Measurements from ENCODE around the gene TMEM89. TPM values are rescaled to one million over a fixed set of nuclear protein-coding genes. Genes with fewer than 3 reads are reported as not detected.
A peak's percentile ranks its signal among the peaks of the same experiment; 100 is the strongest.

Gene TMEM89
- total and polyA plus RNA-seq, 2 of the 13 experiments (the other 11 are each of a cell fraction or from before 2014, with no cell fraction given), result 0.31 to 0.59 TPM

GRCh38 chr3:48635222-48636021 lies 13.9 kb upstream of the TMEM89 start, which contains the start of gene SLC26A6 (continued):
- TF ChIP-seq HIC2 (CRISPR knock-in tag; IDR thresholded peaks at IDR 0.05; ENCODE audit: low read depth) (peak; percentile 71), KMT2A (CRISPR knock-in tag; IDR thresholded peaks at IDR 0.05) (peak; percentile 73; the same call in 1 of the 2 replicates), GZF1 (CRISPR knock-in tag; IDR thresholded peaks at IDR 0.05) (peak; percentile 56; the same call in 1 of the 2 replicates), ZNF720 (CRISPR knock-in tag; IDR thresholded peaks at IDR 0.05) (no peak), AHR (CRISPR knock-in tag; IDR thresholded peaks at IDR 0.05) (no peak), ZBTB8A (CRISPR knock-in tag; IDR thresholded peaks at IDR 0.05; ENCODE audit: borderline replicate concordance, low read depth) (no peak; the same call in 1 of the 2 replicates), MLX (CRISPR knock-in tag; IDR thresholded peaks at IDR 0.05) (no peak), ZNF501 (CRISPR knock-in tag; IDR thresholded peaks at IDR 0.05) (peak; percentile 84), HNRNPK (IDR thresholded peaks at IDR 0.05; ENCODE audit: low read depth, low read length, poor library complexity, severe bottlenecking) (peak; percentile 86), ZNF432 (CRISPR knock-in tag; IDR thresholded peaks at IDR 0.05; ENCODE audit: borderline replicate concordance) (no peak), ESRRA (CRISPR knock-in tag; IDR thresholded peaks at IDR 0.05; ENCODE audit: low read depth) (no peak), ZNF639 (CRISPR knock-in tag; conservative IDR thresholded peaks at IDR 0.05) (no peak), MAX (IDR thresholded peaks at IDR 0.05) (peak; percentile 70)
- TF ChIP-seq, protein P1, sequence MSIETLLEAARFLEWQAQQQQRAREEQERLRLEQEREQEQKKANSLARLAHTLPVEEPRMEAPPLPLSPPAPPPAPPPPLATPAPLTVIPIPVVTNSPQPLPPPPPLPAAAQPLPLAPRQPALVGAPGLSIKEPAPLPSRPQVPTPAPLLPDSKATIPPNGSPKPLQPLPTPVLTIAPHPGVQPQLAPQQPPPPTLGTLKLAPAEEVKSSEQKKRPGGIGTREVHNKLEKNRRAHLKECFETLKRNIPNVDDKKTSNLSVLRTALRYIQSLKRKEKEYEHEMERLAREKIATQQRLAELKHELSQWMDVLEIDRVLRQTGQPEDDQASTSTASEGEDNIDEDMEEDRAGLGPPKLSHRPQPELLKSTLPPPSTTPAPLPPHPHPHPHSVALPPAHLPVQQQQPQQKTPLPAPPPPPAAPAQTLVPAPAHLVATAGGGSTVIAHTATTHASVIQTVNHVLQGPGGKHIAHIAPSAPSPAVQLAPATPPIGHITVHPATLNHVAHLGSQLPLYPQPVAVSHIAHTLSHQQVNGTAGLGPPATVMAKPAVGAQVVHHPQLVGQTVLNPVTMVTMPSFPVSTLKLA (IDR thresholded peaks at IDR 0.05), result no peak
- TF ChIP-seq, protein P2, sequence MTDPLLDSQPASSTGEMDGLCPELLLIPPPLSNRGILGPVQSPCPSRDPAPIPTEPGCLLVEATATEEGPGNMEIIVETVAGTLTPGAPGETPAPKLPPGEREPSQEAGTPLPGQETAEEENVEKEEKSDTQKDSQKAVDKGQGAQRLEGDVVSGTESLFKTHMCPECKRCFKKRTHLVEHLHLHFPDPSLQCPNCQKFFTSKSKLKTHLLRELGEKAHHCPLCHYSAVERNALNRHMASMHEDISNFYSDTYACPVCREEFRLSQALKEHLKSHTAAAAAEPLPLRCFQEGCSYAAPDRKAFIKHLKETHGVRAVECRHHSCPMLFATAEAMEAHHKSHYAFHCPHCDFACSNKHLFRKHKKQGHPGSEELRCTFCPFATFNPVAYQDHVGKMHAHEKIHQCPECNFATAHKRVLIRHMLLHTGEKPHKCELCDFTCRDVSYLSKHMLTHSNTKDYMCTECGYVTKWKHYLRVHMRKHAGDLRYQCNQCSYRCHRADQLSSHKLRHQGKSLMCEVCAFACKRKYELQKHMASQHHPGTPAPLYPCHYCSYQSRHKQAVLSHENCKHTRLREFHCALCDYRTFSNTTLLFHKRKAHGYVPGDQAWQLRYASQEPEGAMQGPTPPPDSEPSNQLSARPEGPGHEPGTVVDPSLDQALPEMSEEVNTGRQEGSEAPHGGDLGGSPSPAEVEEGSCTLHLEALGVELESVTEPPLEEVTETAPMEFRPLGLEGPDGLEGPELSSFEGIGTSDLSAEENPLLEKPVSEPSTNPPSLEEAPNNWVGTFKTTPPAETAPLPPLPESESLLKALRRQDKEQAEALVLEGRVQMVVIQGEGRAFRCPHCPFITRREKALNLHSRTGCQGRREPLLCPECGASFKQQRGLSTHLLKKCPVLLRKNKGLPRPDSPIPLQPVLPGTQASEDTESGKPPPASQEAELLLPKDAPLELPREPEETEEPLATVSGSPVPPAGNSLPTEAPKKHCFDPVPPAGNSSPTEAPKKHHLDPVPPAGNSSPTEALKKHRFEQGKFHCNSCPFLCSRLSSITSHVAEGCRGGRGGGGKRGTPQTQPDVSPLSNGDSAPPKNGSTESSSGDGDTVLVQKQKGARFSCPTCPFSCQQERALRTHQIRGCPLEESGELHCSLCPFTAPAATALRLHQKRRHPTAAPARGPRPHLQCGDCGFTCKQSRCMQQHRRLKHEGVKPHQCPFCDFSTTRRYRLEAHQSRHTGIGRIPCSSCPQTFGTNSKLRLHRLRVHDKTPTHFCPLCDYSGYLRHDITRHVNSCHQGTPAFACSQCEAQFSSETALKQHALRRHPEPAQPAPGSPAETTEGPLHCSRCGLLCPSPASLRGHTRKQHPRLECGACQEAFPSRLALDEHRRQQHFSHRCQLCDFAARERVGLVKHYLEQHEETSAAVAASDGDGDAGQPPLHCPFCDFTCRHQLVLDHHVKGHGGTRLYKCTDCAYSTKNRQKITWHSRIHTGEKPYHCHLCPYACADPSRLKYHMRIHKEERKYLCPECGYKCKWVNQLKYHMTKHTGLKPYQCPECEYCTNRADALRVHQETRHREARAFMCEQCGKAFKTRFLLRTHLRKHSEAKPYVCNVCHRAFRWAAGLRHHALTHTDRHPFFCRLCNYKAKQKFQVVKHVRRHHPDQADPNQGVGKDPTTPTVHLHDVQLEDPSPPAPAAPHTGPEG (CRISPR knock-in tag; IDR thresholded peaks at IDR 0.05), result peak; percentile 53; the same call in 1 of the 2 replicates
